HG02884 (cell line): Measurements from ENCODE around the gene EPHB6.

Experiments
- ATAC-seq: cut with Tn5 transposase; IDR thresholded peaks from one replicate; pipeline ENCODE4 v1.9.1; 2021; ENCODE audit warnings: mild to moderate bottlenecking, moderate library complexity; ENCODE audit not compliant: unreplicated experiment

EPHB6 gene

GRCh38 chr7:142833174-142834048 lies 21.5 kb upstream of the EPHB6 start:
- peak; percentile 60 for ATAC-seq

GRCh38 chr7:142835487-142835886 lies 19.4 kb upstream of the EPHB6 start:
- no peak for ATAC-seq

GRCh38 chr7:142836426-142836825 lies 18.4 kb upstream of the EPHB6 start:
- no peak for ATAC-seq

- ATAC-seq, result no peak
Observed at GRCh38 chr7:142838461-142839213, 16.2 kb upstream of the EPHB6 start.

GRCh38 chr7:142842251-142842766 lies 12.6 kb upstream of the EPHB6 start:
- no peak for ATAC-seq

GRCh38 chr7:142847353-142847752 lies 7.5 kb upstream of the EPHB6 start:
- no peak for ATAC-seq

GRCh38 chr7:142851269-142851668 lies 3.6 kb upstream of the EPHB6 start:
- ATAC-seq, result no peak

- no peak for ATAC-seq
Observed at GRCh38 chr7:142851919-142852318, 3.0 kb upstream of the EPHB6 start.

GRCh38 chr7:142853739-142854371 lies 1.0 kb upstream of the EPHB6 start:
- ATAC-seq, result peak; percentile 79

- ATAC-seq, result peak; percentile 11
Observed at GRCh38 chr7:142855114-142855743, 353 bp downstream of the EPHB6 start.

- no peak for ATAC-seq
Observed at GRCh38 chr7:142855756-142856564, 1.1 kb downstream of the EPHB6 start.

- no peak for ATAC-seq
Observed at GRCh38 chr7:142856565-142857245, 1.8 kb downstream of the EPHB6 start.

- no peak for ATAC-seq
Observed at GRCh38 chr7:142857625-142858024, 2.7 kb downstream of the EPHB6 start.

- ATAC-seq, result no peak
Observed at GRCh38 chr7:142859411-142859810, 4.5 kb downstream of the EPHB6 start.

GRCh38 chr7:142859829-142860228 lies 5.0 kb downstream of the EPHB6 start:
- ATAC-seq, result no peak

GRCh38 chr7:142860968-142861367 lies 6.1 kb downstream of the EPHB6 start:
- ATAC-seq, result no peak

- ATAC-seq, result no peak
Observed at GRCh38 chr7:142862351-142862750, 7.5 kb downstream of the EPHB6 start.

GRCh38 chr7:142862786-142863400 lies 8.0 kb downstream of the EPHB6 start:
- ATAC-seq, result no peak
